Thyroid gland (tissue), 4 donors: ENCODE results near the gene ABCC2.

Experiments used
- CTCF ChIP-seq, 6 experiments: fragments of 200-600 bp in 3 of 6; fragments of 450-650 bp in 3 of 6; sonication (generic) in 3 of 6; IDR thresholded peaks; one replicate each; pipeline ENCODE4 v1.5.1; 2016 to 2019; ENCODE audit warnings: antibody characterized with exemption in 6 of 6, mild to moderate bottlenecking in 2 of 6, inconsistent platforms in 1 of 6, moderate library complexity in 1 of 6
- POLR2A ChIP-seq, 2 donors: fragments of 450-650 bp; IDR thresholded peaks; one replicate each; pipeline ENCODE4 v1.6.1; 2017; ENCODE audit warnings: antibody characterized with exemption in 2 of 2, mild to moderate bottlenecking in 2 of 2, moderate library complexity in 1 of 2

- TF ChIP-seq CTCF (IDR thresholded peaks at IDR 0.05) (no peak), POLR2A (IDR thresholded peaks at IDR 0.05) (no peak)
These were observed 23.7 kb downstream of the ABCC2 start for GRCh38 chr10:99806091-99806490.
